ENCODE measurements around the gene GNB1L.
"Not testable (repeated sequence)": the region's sequence is repeated elsewhere in the genome, so short reads cannot be mapped to it uniquely, and the experiment has no call there.

The GNB1L gene

GRCh38 chr22:19797086-19798002 is 57.3 kb downstream of the GNB1L start:
- DNase-seq (ENCODE audit: low read depth, low spot score) = no peak

- no peak for DNase-seq (ENCODE audit: low read depth, low spot score)
Observed at GRCh38 chr22:19796160-19796559, 58.5 kb downstream of the GNB1L start.

- peak; percentile 51 for DNase-seq (ENCODE audit: low read depth, low spot score)
Observed at GRCh38 chr22:19795617-19796008, 59.1 kb downstream of the GNB1L start.

- no peak for DNase-seq (ENCODE audit: low read depth, low spot score)
Observed at GRCh38 chr22:19793661-19794310, 60.9 kb downstream of the GNB1L start.

- no peak for DNase-seq (ENCODE audit: low read depth, low spot score)
Observed at GRCh38 chr22:19793161-19793560, 61.5 kb downstream of the GNB1L start.

GRCh38 chr22:19792383-19792896 is 62.2 kb downstream of the GNB1L start:
- DNase-seq (ENCODE audit: low read depth, low spot score) = not testable (repeated sequence)

GRCh38 chr22:19791894-19792293 is 62.8 kb downstream of the GNB1L start:
- DNase-seq (ENCODE audit: low read depth, low spot score) = no peak

GRCh38 chr22:19791243-19791642 is 63.4 kb downstream of the GNB1L start:
- DNase-seq (ENCODE audit: low read depth, low spot score) = no peak

- DNase-seq (ENCODE audit: low read depth, low spot score) = no peak
Observed at GRCh38 chr22:19789828-19790227, 64.8 kb downstream of the GNB1L start.

GRCh38 chr22:19789406-19789805 is 65.3 kb downstream of the GNB1L start:
- no peak for DNase-seq (ENCODE audit: low read depth, low spot score)

- DNase-seq (ENCODE audit: low read depth, low spot score) = no peak
Observed at GRCh38 chr22:19788661-19789225, 65.9 kb downstream of the GNB1L start.

GRCh38 chr22:19787849-19788141 is 66.9 kb downstream of the GNB1L start:
- DNase-seq (ENCODE audit: low read depth, low spot score) = no peak

GRCh38 chr22:19786959-19787848 is 67.5 kb downstream of the GNB1L start:
- no peak for DNase-seq (ENCODE audit: low read depth, low spot score)

GRCh38 chr22:19786264-19786585 is 68.4 kb downstream of the GNB1L start:
- no peak for DNase-seq (ENCODE audit: low read depth, low spot score)

GRCh38 chr22:19785461-19786263 is 69.0 kb downstream of the GNB1L start:
- no peak for DNase-seq (ENCODE audit: low read depth, low spot score)

GRCh38 chr22:19784384-19785175 is 70.1 kb downstream of the GNB1L start:
- DNase-seq (ENCODE audit: low read depth, low spot score) = no peak

- no peak for DNase-seq (ENCODE audit: low read depth, low spot score)
Observed at GRCh38 chr22:19783586-19784383, 70.9 kb downstream of the GNB1L start.

- no peak for DNase-seq (ENCODE audit: low read depth, low spot score)
Observed at GRCh38 chr22:19782533-19782932, 72.1 kb downstream of the GNB1L start.

GRCh38 chr22:19779685-19780268 is 74.9 kb downstream of the GNB1L start:
- no peak for DNase-seq (ENCODE audit: low read depth, low spot score)

Measured in astrocyte of the hippocampus (primary cell).